Cardiac atrium fibroblast (primary cell): ENCODE results near the gene ETFRF1. TPM values are rescaled to one million over a fixed set of nuclear protein-coding genes. Genes with fewer than 3 reads are reported as not detected.

Source experiments
- total RNA-seq: library from RNA; depleted of rRNA; stranded (reverse); fragments of >200 nt; gene quantifications from 2 replicates; pipeline ENCODE4 v1.2.3, GENCODE V29; 2015

The ETFRF1 gene, protein sequence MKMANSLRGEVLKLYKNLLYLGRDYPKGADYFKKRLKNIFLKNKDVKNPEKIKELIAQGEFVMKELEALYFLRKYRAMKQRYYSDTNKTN
- total RNA-seq: 10.3 and 22.4 TPM in 2 replicates

DNA sequence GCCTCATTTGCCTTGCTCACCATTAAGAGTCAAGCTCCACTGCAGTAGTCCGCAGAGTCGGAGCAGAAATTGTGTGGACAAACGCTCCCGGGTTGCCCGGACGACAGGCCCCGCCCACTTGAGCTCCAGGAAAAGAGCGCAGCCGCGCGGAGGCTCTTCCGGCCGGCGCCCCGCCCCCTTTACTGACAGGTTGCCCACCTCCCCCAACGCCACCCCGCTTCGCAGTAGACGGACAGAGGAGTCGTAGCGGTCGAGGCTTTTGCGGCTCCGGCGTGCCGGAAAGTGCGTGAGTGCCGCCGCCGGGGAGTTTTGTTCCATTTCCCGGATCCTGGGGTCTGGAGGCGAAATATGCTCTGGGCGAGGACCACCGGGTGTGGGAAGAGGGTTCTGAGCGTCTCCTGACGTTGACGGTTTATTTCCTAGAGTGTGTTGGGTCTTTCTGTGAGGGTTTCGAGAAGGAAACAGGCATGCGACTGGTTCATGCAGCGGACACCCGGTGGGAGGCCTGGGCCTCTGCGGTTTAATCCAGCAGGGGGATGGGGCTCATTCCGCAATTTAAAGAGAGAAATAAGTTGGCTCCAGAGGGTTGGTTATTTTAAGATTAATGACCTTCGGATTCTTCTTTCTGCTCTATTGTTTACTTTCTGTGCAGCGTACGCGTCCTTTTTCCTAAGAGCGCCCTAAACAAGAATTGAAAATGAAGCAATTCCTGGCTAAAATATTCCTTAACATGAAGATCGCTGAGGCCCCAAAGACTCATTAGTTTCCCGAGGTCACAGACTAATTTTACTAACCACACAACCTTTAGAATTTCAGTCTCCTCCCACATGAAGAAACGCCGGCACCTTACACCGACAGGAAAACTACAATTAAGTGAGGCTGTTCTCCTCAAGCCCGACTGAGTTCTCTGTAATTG, at the start of gene ETFRF1, which contains the start of gene DNAI7:
ETFRF1 (plus strand) TSS at position 182 of the 916 bp plus-strand sequence. CDS start 8,720 bp downstream, outside the sequence.
DNAI7 (minus strand) TSS at position 105 of the 916 bp plus-strand sequence; CDS start at position 23, 82 bp downstream.

DNA sequence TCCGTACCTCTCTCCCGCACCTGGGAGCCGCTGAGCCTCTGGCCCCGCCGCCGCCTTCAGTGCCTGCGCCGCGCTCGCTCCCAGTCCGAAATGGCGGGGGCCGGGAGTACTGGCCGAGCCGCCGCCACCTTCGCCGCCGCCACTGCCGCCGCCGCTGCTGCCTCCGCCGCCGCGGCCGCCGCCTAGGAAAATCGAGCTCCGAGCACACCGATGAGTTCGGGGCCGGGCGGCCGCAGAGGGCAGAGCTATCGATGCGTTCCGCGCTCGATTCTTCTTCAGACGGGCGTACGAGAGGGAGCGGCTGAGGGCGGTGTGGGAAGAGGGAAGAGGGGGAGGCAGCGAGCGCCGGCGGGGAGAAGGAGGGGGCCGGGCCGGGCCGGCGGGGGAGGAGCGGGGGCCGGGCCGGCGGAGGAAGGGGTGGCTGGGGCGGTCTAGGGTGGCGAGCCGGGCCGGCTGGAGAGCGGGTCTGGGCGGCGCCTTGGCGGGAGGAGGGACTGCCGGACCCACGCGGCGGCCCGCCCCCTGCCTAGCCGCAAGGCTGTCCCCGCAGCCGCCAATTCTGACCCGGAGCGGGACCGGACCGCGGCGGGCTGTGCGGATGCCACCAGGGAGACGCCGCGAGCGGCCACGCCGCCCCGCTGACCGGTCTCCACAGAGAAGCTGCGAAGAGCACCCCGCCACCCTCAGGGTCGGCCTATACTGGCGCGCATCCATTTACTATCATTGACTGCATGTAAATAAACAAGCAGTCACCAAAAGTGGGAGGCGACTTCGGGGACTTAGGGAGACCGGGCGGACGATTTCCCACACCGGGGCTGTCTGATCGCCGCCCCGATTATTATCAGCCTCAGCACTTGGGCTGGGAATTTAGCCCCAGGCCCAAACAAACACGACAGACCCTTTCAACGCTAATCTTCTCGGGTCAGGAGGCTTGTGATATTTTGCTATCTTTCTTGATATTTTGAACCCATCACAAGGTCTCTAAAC, 56.0 kb downstream of the ETFRF1 start, which contains the start of gene KRAS:
KRAS (minus strand) TSS at position 186 of the 987 bp plus-strand sequence.

Other genes starting within 250 kb of the ETFRF1 start
- 92.4 and 178 TPM in 2 replicates for gene BCAT1, start 246.1 kb upstream of the ETFRF1 start, total RNA-seq
- gene DNAI7, start 77 bp upstream of the ETFRF1 start, total RNA-seq: not detected in 2 replicates
- 9.9 and 10.7 TPM in 2 replicates for gene KRAS, start 55.7 kb downstream of the ETFRF1 start, total RNA-seq